Osteoblast (primary cell): ENCODE measurements around the gene EXOC7. TPM values are rescaled to one million over a fixed set of nuclear protein-coding genes. Genes with fewer than 3 reads are reported as not detected.
A peak's percentile ranks its signal among the peaks of the same experiment; 100 is the strongest.

ENCODE experiments used
- DNase-seq: peaks from one replicate; pipeline ENCODE4 v3.0.0; 2011; ENCODE audit warnings: low spot score, mixed read lengths; ENCODE audit not compliant: insufficient read length; ENCODE audit errors: missing footprints
- H2AFZ ChIP-seq: 2 replicates; pipeline ENCODE4 v1.6.0; 2011; ENCODE audit warnings: mild to moderate bottlenecking, low read length
- H3K27ac ChIP-seq: 2 replicates; pipeline ENCODE4 v1.5.1; 2011; ENCODE audit warnings: mild to moderate bottlenecking, low read depth, low read length, moderate library complexity
- H3K27me3 ChIP-seq: 2 replicates; pipeline ENCODE4 v1.6.0; 2012; ENCODE audit warnings: mild to moderate bottlenecking, control low read depth, inconsistent platforms, low read length, moderate library complexity; ENCODE audit not compliant: insufficient read depth
- H3K36me3 ChIP-seq: 2 replicates; pipeline ENCODE4 v1.5.1; 2011; ENCODE audit warnings: mild to moderate bottlenecking, low read length, control low read depth, moderate library complexity; ENCODE audit not compliant: insufficient read depth
- H3K4me1 ChIP-seq: 2 replicates; pipeline ENCODE4 v1.5.1; 2011; ENCODE audit warnings: mild to moderate bottlenecking, low read length, control low read depth, moderate library complexity; ENCODE audit not compliant: insufficient read depth
- H3K4me2 ChIP-seq: 2 replicates; pipeline ENCODE4 v1.6.0; 2011; ENCODE audit warnings: mild to moderate bottlenecking, low read length; ENCODE audit not compliant: insufficient read depth
- H3K4me3 ChIP-seq: fragments of 200-600 bp; sonication (generic); 3 replicates; pipeline ENCODE4 v1.5.1; 2012; ENCODE audit warnings: mild to moderate bottlenecking, low read length, inconsistent platforms; ENCODE audit not compliant: insufficient read depth
- H3K79me2 ChIP-seq: 2 replicates; pipeline ENCODE4 v1.6.0; 2012; ENCODE audit warnings: mild to moderate bottlenecking, low read length, control low read depth, inconsistent platforms; ENCODE audit not compliant: insufficient read depth
- H3K9me3 ChIP-seq: 2 replicates; pipeline ENCODE4 v1.5.1; 2011; ENCODE audit warnings: low read depth, low read length, control low read depth
- H4K20me1 ChIP-seq: 2 replicates; pipeline ENCODE4 v1.6.0; 2012; ENCODE audit warnings: mild to moderate bottlenecking, low read length, control low read depth; ENCODE audit not compliant: insufficient read depth
- total RNA-seq: library from RNA; depleted of rRNA; stranded (reverse); fragments of >200 nt; gene quantifications from 2 replicates; pipeline ENCODE4 v1.2.3, GENCODE V29; 2012
- TF ChIP-seq, protein P1 (sequence below): IDR thresholded peaks from 2 replicates; pipeline ENCODE4 v1.5.1; 2011; ENCODE audit warnings: mild to moderate bottlenecking, low read depth, low read length, moderate library complexity; ENCODE audit errors: extremely low read depth

The EXOC7 gene
- total RNA-seq, 1 donor: 102 TPM

GRCh38 chr17:76097716-76098295 lies 5.8 kb downstream of the EXOC7 start:
- H3K36me3 ChIP-seq: peaks cover 67% of the 10 kb centered on the region
- H3K4me1 ChIP-seq: peaks cover 8% of the 10 kb centered on the region
- H3K4me3 ChIP-seq: no peak overlapping the region
- no peak overlapping the region for H2AFZ ChIP-seq
- no peaks in the 10 kb centered on the region for H3K27me3 ChIP-seq
- DNase-seq: peak; percentile 4
- H4K20me1 ChIP-seq: peaks cover 16% of the 10 kb centered on the region
- no peak overlapping the region for H3K4me2 ChIP-seq
- no peaks in the 10 kb centered on the region for H3K9me3 ChIP-seq
- TF ChIP-seq, protein P1, sequence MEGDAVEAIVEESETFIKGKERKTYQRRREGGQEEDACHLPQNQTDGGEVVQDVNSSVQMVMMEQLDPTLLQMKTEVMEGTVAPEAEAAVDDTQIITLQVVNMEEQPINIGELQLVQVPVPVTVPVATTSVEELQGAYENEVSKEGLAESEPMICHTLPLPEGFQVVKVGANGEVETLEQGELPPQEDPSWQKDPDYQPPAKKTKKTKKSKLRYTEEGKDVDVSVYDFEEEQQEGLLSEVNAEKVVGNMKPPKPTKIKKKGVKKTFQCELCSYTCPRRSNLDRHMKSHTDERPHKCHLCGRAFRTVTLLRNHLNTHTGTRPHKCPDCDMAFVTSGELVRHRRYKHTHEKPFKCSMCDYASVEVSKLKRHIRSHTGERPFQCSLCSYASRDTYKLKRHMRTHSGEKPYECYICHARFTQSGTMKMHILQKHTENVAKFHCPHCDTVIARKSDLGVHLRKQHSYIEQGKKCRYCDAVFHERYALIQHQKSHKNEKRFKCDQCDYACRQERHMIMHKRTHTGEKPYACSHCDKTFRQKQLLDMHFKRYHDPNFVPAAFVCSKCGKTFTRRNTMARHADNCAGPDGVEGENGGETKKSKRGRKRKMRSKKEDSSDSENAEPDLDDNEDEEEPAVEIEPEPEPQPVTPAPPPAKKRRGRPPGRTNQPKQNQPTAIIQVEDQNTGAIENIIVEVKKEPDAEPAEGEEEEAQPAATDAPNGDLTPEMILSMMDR: no peak
- no peak overlapping the region for H3K27ac ChIP-seq
- peaks cover 15% of the 10 kb centered on the region for H3K79me2 ChIP-seq

DNA sequence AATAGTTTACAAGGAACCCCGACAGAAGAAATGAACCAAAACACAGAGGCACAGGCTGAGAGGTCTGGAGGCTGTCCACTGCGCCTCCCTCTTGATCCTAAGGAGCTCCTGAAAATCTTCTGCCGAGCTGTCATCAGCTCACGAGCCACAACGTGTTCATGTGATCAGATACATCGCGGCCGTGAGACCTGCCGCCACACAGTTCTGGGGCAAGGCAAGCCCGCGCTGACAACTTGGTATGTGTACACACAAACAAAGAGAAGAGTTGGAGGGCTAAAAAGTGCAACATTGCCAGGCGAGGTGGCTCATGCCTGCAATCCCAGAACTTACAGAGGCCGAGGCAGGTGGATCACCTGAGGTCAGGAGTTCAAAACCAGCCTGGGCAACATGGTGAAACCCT lies 7.6 kb downstream of the EXOC7 start:
- Histone ChIP-seq H3K36me3 (peaks cover 68% of the 10 kb centered on the region), H3K79me2 (peaks cover 8% of the 10 kb centered on the region), H3K9me3 (no peaks in the 10 kb centered on the region), H2AFZ (no peak overlapping the region), H3K27me3 (no peaks in the 10 kb centered on the region), H3K27ac (no peak overlapping the region), H4K20me1 (peaks cover 22% of the 10 kb centered on the region), H3K4me3 (no peak overlapping the region), H3K4me2 (no peak overlapping the region), H3K4me1 (peaks cover 5% of the 10 kb centered on the region)
- TF ChIP-seq, protein P1: no peak
- peak; percentile 5 for DNase-seq

GRCh38 chr17:76094046-76094445 lies 9.5 kb downstream of the EXOC7 start:
- H3K9me3 ChIP-seq: no peaks in the 10 kb centered on the region
- TF ChIP-seq, protein P1: no peak
- peaks cover 25% of the 10 kb centered on the region for H4K20me1 ChIP-seq
- H3K27ac ChIP-seq: peak overlapping the region; percentile 66
- H3K4me3 ChIP-seq: no peak overlapping the region
- no peak for DNase-seq
- H3K36me3 ChIP-seq: peaks cover 55% of the 10 kb centered on the region
- no peaks in the 10 kb centered on the region for H3K27me3 ChIP-seq
- H2AFZ ChIP-seq: no peak overlapping the region
- H3K79me2 ChIP-seq: peaks cover 8% of the 10 kb centered on the region
- peaks cover 5% of the 10 kb centered on the region for H3K4me1 ChIP-seq
- no peak overlapping the region for H3K4me2 ChIP-seq

DNA sequence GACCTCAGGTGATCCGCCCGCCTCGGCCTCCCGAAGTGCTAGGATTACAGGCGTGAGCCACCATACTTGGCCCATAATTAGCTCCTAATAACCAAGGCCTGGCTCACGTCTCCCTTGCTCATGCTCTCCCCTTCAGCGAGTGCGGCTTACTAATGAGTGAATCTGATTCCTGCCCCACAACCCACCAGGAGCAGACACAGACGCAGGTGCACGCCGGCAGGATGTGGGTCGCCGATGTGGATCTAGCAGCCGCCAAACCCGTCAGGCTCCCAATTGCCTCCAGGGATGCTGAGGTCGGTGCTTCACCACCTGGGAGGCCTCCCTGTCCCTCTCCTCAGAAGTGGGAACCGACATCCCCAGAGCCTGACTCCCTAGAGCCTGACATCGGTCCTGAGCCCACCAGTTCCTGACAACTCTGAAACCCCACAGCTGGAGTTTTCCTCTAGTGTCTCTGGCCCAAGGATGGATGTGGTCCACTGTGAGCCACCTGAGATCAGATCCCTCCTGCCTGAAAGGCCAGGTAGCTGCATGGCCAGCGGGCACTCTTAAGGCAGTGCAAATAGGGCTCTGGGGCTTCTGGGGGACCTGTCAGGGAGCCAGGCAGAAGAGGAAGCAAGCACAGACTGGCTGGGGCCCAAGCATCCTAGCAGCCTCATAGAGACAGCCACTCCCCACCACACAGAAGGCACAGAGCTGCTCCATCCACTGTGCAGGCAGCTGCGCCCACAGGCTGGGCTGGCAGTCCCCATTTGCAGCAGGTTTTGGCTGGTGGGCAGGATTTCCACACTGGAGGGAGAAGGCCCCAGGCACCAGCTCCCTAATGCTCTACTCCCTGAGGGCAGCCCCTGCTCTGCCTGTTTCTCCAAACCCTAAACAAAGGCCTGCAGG lies 10.8 kb downstream of the EXOC7 start:
- Histone ChIP-seq H3K4me1 (peaks cover 5% of the 10 kb centered on the region), H3K9me3 (no peaks in the 10 kb centered on the region), H3K36me3 (peaks cover 61% of the 10 kb centered on the region), H3K79me2 (peaks cover 8% of the 10 kb centered on the region), H3K4me3 (no peak overlapping the region), H3K4me2 (no peak overlapping the region), H3K27ac (no peak overlapping the region), H3K27me3 (no peaks in the 10 kb centered on the region), H2AFZ (no peak overlapping the region), H4K20me1 (peaks cover 25% of the 10 kb centered on the region)
- TF ChIP-seq, protein P1: no peak
- peak; percentile 37 for DNase-seq
